HEK293T (cell line): ENCODE measurements around the gene SIGLEC11.

ENCODE experiments used
- CTCF ChIA-PET: fragments of 350-600 bp; formaldehyde crosslinking; extraction: SDS; loops from one replicate; lab custom pipeline; 2021; ENCODE audit warnings: antibody characterized with exemption, inconsistent platforms; lab: Yijun Ruan, JAX
- POLR2A ChIA-PET: fragments of 350-600 bp; formaldehyde crosslinking; extraction: SDS; loops from one replicate; lab custom pipeline; 2020; ENCODE audit warnings: antibody characterized with exemption, inconsistent platforms; lab: Yijun Ruan, JAX
- DNase-seq: peaks from one replicate; pipeline ENCODE4 v3.0.0; 2012; ENCODE audit warnings: mixed read lengths; ENCODE audit errors: extremely low spot score
- ARNT ChIP-seq: fragments of 450-650 bp; IDR thresholded peaks from 2 replicates; pipeline ENCODE4 v1.6.1; 2017; ENCODE audit warnings: mild to moderate bottlenecking
- BHLHE40 ChIP-seq: fragments of 450-650 bp; IDR thresholded peaks from 2 replicates; pipeline ENCODE4 v1.6.1; 2016; ENCODE audit warnings: mild to moderate bottlenecking, moderate library complexity, borderline replicate concordance
- CTBP1 ChIP-seq: fragments of 450-650 bp; IDR thresholded peaks from 2 replicates; pipeline ENCODE4 v1.6.1; 2016; ENCODE audit warnings: borderline replicate concordance
- ELF4 ChIP-seq: fragments of 450-650 bp; IDR thresholded peaks from 2 replicates; pipeline ENCODE4 v1.6.1; 2017; ENCODE audit warnings: antibody characterized with exemption
- FOXA1 ChIP-seq: fragments of 450-650 bp; IDR thresholded peaks from 2 replicates; pipeline ENCODE4 v1.6.1; 2016; ENCODE audit warnings: mild to moderate bottlenecking
- FOXK2 ChIP-seq: fragments of 450-650 bp; IDR thresholded peaks from 2 replicates; pipeline ENCODE4 v1.6.1; 2016; ENCODE audit warnings: mild to moderate bottlenecking
- FOXM1 ChIP-seq: fragments of 450-650 bp; IDR thresholded peaks from 2 replicates; pipeline ENCODE4 v1.6.1; 2017; ENCODE audit warnings: mild to moderate bottlenecking, borderline replicate concordance
- HDGF ChIP-seq: fragments of 450-650 bp; IDR thresholded peaks from 2 replicates; pipeline ENCODE4 v1.6.1; 2017; ENCODE audit warnings: antibody characterized with exemption, borderline replicate concordance
- L3MBTL2 ChIP-seq: fragments of 450-650 bp; conservative IDR thresholded peaks from 2 replicates; pipeline ENCODE4 v1.6.1; 2016; ENCODE audit warnings: mild to moderate bottlenecking
- LEF1 ChIP-seq: fragments of 450-650 bp; IDR thresholded peaks from 2 replicates; pipeline ENCODE4 v1.6.1; 2017; ENCODE audit warnings: mild to moderate bottlenecking, borderline replicate concordance
- NFRKB ChIP-seq: fragments of 450-650 bp; IDR thresholded peaks from 2 replicates; pipeline ENCODE4 v1.6.1; 2016; ENCODE audit warnings: mild to moderate bottlenecking, moderate library complexity
- SP1 ChIP-seq: fragments of 450-650 bp; IDR thresholded peaks from 2 replicates; pipeline ENCODE4 v1.6.1; 2017
- SUZ12 ChIP-seq: fragments of 450-650 bp; IDR thresholded peaks from 2 replicates; pipeline ENCODE4 v1.6.1; 2016; ENCODE audit warnings: mild to moderate bottlenecking
- TARDBP ChIP-seq: fragments of 450-650 bp; IDR thresholded peaks from 2 replicates; pipeline ENCODE4 v1.6.1; 2016
- ZNF384 ChIP-seq: fragments of 450-650 bp; IDR thresholded peaks from 2 replicates; pipeline ENCODE4 v1.6.1; 2016
- TF ChIP-seq, protein P1 (sequence below): fragments of 450-650 bp; IDR thresholded peaks from 2 replicates; pipeline ENCODE4 v1.6.1; 2016

Gene SIGLEC11

DNA sequence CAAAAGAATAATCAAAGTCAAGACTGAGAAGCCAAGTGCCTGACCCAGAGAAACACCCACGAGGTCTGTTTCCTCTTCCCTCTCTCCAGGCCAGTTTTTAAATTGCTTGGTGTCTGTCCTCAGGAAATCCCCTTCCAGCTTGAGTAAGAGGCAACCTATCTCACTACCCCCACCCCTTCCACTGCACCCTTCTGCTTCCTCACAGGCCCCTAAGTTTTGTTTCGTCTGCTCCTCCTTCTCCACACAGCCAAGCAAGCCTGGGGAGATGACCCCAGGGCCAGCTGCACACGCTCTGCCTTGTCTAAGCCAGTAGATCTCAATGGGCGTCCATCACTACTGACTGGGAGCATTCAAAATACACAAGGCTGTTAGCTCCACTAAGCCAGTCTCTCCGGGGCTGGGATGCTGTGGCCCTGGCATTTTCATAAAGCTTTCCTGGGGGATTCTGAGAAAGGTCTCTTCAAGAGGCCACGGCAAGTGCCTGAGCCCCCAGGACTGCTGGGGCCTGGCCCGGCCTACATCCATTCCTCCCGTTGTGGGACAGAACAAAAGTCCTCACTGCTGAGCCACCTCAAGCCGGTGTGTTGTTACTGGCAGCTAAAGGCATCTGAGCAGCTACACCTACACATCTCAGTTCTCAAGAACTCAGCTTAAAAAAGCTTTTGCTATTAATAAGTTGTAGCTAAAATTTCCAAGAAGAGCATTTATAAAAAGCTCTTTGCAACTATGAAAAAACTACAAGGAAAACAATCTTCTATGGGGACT lies 49.4 kb downstream of the SIGLEC11 start:
- ChIA-PET POLR2A (interaction anchor here (1.1 kb wide), 1 partner anchor 18 kb away, joined by 3 read pairs; no protein-coding TSS in a partner anchor), CTCF (no interaction called here)
- DNase-seq = no peak
- TF ChIP-seq HDGF (no peak), ARNT (no peak), NFRKB (no peak), FOXK2 (no peak), ZNF384 (no peak), FOXM1 (no peak), BHLHE40 (no peak), SP1 (no peak), SUZ12 (no peak)
- TF ChIP-seq, protein P1, sequence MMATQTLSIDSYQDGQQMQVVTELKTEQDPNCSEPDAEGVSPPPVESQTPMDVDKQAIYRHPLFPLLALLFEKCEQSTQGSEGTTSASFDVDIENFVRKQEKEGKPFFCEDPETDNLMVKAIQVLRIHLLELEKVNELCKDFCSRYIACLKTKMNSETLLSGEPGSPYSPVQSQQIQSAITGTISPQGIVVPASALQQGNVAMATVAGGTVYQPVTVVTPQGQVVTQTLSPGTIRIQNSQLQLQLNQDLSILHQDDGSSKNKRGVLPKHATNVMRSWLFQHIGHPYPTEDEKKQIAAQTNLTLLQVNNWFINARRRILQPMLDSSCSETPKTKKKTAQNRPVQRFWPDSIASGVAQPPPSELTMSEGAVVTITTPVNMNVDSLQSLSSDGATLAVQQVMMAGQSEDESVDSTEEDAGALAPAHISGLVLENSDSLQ = no peak

DNA sequence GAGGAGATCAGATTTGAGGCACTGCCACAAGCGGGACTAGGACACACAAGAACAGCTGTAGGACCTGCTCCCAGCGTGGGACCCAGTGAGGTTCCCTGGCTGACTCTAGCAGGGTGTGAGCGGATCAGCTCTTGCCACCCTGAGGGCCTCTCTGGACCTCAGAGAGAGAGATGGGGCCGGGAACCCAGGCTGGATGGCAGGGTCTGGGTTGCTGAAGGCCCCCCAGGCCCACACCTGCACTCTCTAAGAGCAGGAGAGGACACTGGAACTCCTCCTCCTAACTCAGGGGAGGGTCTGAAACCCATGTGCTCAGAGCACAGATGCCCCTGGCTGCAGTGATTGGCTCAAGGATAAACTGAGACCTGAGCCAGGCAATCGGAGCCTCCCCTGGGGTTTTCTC lies 50.8 kb downstream of the SIGLEC11 start:
- ChIA-PET POLR2A (interaction anchor here (1.1 kb wide), 1 partner anchor 19 kb away, joined by 4 read pairs; the partner anchor contains the start of gene NUP62), CTCF (no interaction called here)
- TF ChIP-seq SUZ12 (no peak), L3MBTL2 (no peak), TARDBP (no peak), FOXM1 (no peak), ARNT (no peak), NFRKB (no peak), BHLHE40 (no peak), SP1 (no peak), ZNF384 (no peak), FOXK2 (no peak), FOXA1 (no peak), LEF1 (no peak), CTBP1 (no peak), HDGF (no peak), ELF4 (no peak)
- TF ChIP-seq, protein P1 = no peak
- no peak for DNase-seq

DNA sequence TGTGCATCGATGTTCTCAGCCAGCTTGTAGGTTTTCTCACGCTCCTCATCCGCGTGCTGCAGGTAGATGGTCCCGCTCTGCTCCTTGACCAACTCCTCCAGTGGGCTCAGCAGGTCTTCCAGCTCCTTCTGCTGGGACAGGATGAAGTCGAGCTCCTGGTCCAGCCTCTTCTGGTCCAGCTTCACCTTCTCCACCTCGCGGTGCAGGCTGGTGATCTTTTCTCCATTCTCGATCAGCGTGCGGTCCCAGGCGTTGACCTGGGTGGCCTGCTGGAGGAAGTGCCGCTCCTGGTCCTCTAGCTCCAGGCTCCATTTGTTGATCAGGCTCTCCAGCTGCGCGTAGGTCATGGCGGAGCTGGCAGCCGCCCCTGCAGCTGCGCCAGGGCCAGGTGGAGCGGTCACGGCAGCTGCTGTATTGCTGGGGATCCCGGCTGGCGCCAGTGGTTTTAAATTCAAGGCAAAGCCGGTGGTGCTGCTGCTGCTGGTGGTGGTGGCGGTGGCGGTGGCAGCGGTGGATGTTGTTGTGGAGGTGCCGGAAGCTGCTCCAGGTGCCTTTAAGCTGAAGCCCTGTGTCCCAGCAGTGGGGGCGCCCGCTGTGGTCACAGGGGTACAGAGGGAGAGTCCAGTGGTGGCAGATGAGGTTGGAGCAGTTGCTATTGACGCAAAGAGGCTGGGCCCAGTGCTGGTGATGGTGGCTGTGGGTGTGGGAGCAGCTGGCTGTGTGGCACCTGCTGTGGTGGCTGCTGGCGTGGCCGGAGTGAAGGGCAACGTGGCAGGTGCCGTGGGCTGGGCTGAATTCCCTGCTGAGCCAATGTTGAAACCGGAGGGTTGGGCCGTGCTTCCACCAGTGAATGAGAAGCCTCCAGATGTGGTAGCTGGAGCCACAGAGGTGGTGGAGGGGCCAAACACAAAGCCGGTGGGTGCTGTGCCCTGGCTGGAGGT lies 52.2 kb downstream of the SIGLEC11 start:
- TF ChIP-seq FOXM1 (no peak), FOXA1 (no peak), L3MBTL2 (no peak), SP1 (no peak), FOXK2 (no peak), LEF1 (no peak)
- TF ChIP-seq, protein P1 = no peak
- DNase-seq = no peak
- CTCF ChIA-PET = no interaction called here
- POLR2A ChIA-PET = interaction anchor here (1.1 to 1.7 kb wide), 2 partner anchors 9 to 21 kb away, joined by 4 to 5 read pairs; partner anchors contain the start of gene NUP62

DNA sequence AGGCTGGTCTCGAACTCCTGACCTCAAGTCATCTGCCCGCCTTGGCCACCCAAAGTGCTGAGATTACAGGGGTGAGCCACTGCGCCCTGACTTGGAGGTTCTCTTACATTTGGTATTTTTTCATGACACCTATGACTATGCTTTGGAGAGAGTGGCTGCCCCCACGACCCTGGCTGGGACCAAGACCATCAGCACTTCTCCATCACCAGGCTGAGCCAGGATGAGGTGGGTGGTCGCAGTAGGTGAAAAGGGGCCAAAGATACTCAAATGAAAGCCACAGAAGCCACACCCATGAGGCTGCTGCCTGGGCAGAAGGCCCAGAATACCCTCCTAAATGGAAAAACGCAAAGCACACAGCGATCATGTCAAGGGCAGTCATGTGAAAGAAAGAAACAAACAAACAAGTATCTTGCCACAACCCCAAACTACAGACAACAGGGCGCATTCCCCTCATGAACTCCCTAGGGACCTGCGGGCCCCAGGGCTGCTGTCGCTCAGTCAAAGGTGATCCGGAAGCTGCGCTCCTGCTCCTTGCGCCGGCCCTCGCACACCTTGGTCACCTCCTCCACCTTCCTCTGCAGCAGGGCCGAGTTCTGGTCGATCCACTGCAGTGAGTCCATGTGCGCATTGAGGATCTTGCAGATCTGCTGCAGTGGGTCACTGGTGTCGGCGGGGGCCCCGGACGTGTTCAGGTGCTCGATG lies 53.1 kb downstream of the SIGLEC11 start:
- TF ChIP-seq SUZ12 (no peak), NFRKB (no peak), FOXK2 (no peak), BHLHE40 (no peak), L3MBTL2 (no peak), HDGF (no peak), CTBP1 (no peak), LEF1 (no peak), ARNT (no peak), FOXA1 (no peak), ELF4 (no peak)
- TF ChIP-seq, protein P1 = no peak
- POLR2A ChIA-PET = interaction anchor here (1.7 kb wide), 1 partner anchor 8 kb away, joined by 5 read pairs; no protein-coding TSS in a partner anchor
- CTCF ChIA-PET = no interaction called here
- DNase-seq = no peak
